Lower leg skin (tissue), 3 donors: Measurements from ENCODE around the gene CCDC149.

Experiments used
- CTCF ChIP-seq, 3 donors: fragments of 450-650 bp; IDR thresholded peaks; one replicate each; pipeline ENCODE4 v1.5.1; 2016; ENCODE audit warnings: antibody characterized with exemption in 3 of 3, mild to moderate bottlenecking in 3 of 3, moderate library complexity in 2 of 3
- POLR2A ChIP-seq, 2 donors: fragments of 450-650 bp; IDR thresholded peaks; one replicate each; pipeline ENCODE4 v1.6.1; 2016 to 2017; ENCODE audit warnings: antibody characterized with exemption in 2 of 2, mild to moderate bottlenecking in 1 of 2, moderate library complexity in 1 of 2

GRCh38 chr4:24824720-24825119 lies 88.1 kb downstream of the CCDC149 start:
- no peak for TF ChIP-seq CTCF (IDR thresholded peaks at IDR 0.05)
- no peak for TF ChIP-seq POLR2A (IDR thresholded peaks at IDR 0.05)
